Ovary (tissue), 9 donors: Measurements from ENCODE around the gene PRF1. TPM values are rescaled to one million over a fixed set of nuclear protein-coding genes. Genes with fewer than 3 reads are reported as not detected.
"Not testable (repeated sequence)": the region's sequence is repeated elsewhere in the genome, so short reads cannot be mapped to it uniquely, and the experiment has no call there.

Experiments used
- DNase-seq, 5 donors: peaks; one replicate each; pipeline ENCODE4 v3.0.0-alpha.2; 2019 to 2020
- H3K27ac ChIP-seq, 2 donors: fragments of 200-600 bp; one replicate each; pipeline versions ENCODE4 v1.5.1 to v1.8.0; 2019 to 2022
- H3K27me3 ChIP-seq: fragments of 200-600 bp; one replicate; pipeline ENCODE4 v1.8.0; 2022
- H3K36me3 ChIP-seq: fragments of 200-600 bp; sonication (generic); one replicate; pipeline ENCODE4 v1.5.1; 2019
- H3K4me1 ChIP-seq: one replicate; pipeline ENCODE4 v1.8.1; 2013; ENCODE audit warnings: mild to moderate bottlenecking, moderate library complexity; ENCODE audit not compliant: insufficient read depth
- H3K4me3 ChIP-seq: fragments of 200-600 bp; sonication (generic); one replicate; pipeline ENCODE4 v1.5.1; 2017
- H3K9me3 ChIP-seq, 2 donors: fragments of 200-600 bp in 1 of 2; sonication (generic) in 1 of 2; one replicate each; pipeline versions ENCODE4 v1.5.1 to v1.8.1; 2013 to 2019; ENCODE audit warnings: mild to moderate bottlenecking in 1 of 2, moderate library complexity in 1 of 2
- CTCF ChIP-seq, 3 donors: fragments of 450-650 bp in 2 of 3; fragments of 200-600 bp in 1 of 3; IDR thresholded peaks; one replicate each; pipeline versions ENCODE4 v1.5.1 to v1.8.0; 2016 to 2022; ENCODE audit warnings: antibody characterized with exemption in 3 of 3, mild to moderate bottlenecking in 1 of 3
- EP300 ChIP-seq: sonication (generic); formaldehyde crosslinking; IDR thresholded peaks from one replicate; pipeline ENCODE4 v1.6.1; 2017; ENCODE audit warnings: antibody characterized with exemption
- POLR2A ChIP-seq: fragments of 450-650 bp; IDR thresholded peaks from one replicate; pipeline ENCODE4 v1.6.1; 2017; ENCODE audit warnings: antibody characterized with exemption, mild to moderate bottlenecking, moderate library complexity
- WGBS, 3 donors: extraction: QIAGEN DNeasy Blood & Tissue Kit in 1 of 3; methylation state at CpG; one replicate each; pipeline versions ENCODE4 v1.1.5 to v1.1.7; 2013 to 2017; 5-methylcytosine and 5-hydroxymethylcytosine counted together
- intact Hi-C, 4 donors: fragments of 100-400 bp; cut with DNase I; formaldehyde crosslinking; loops; one replicate each; pipeline versions ENCODE4 v1.11.0 to v1.15.1; 2022 to 2023
- polyA plus RNA-seq, 2 donors: library from polyadenylated mRNA; stranded (reverse); fragments of 200-250 nt in 1 of 2; fragments of 350-450 nt in 1 of 2; fragmentation: Illumina TruSeq in 1 of 2; extraction: RNeasy Lipid Tissue Mini Kit (QIAGEN cat#74804) in 1 of 2; gene quantifications; one replicate each; pipeline ENCODE4 v1.2.3, GENCODE V29; 2013 to 2014
- total RNA-seq, 7 donors: library from RNA; depleted of rRNA in 2 of 7; stranded (reverse); fragments of >200 nt in 2 of 7; fragmentation: NEBNext Ultra II Directional in 3 of 7; extraction: Animal tissue kit (Norgen Biotek cat#: 25700) in 3 of 7; gene quantifications; one replicate each; pipeline versions ENCODE4 v1.1.0 to v1.2.4, GENCODE V29; 2016 to 2023
- donor health status: DM: no; HTN: no; CAD: no; lungs with moderate emphysema.
- donor health status: DM: no; HTN: no; CAD: no.
- donor health status: Bipolar disorder and iron deficiency.
- donor health status: DM: yes; HTN: yes; CAD: no.
- donor health status: DM: no; HTN: no; CAD: no.
- donor health status: DM: yes; HTN: yes; CAD: no.

PRF1 gene
- total and polyA plus RNA-seq, 9 donors, result 0.58 to 5.1 (median 1.3) TPM

GRCh38 chr10:70634011-70634410 lies 31.5 kb upstream of the PRF1 start:
- DNase-seq, result no peak
- whole genome bisulfite sequencing, 3 donors, result 62 to 73% (median 62%) methylated on average over 4 of the region's 4 CpGs
- intact Hi-C loops, result no loop called here
- Histone ChIP-seq H3K4me1 (no peaks in the 10 kb centered on the region), H3K27ac (no peak overlapping the region), H3K27me3 (no peaks in the 10 kb centered on the region), H3K9me3 (no peaks in the 10 kb centered on the region), H3K36me3 (no peaks in the 10 kb centered on the region), H3K4me3 (no peak overlapping the region)
- TF ChIP-seq POLR2A (no peak), EP300 (no peak), CTCF (IDR thresholded peaks at IDR 0.05) (no peak)

- H3K9me3 ChIP-seq, H3K4me3 ChIP-seq, H3K27me3 ChIP-seq, H3K4me1 ChIP-seq, H3K27ac ChIP-seq, H3K36me3 ChIP-seq, intact Hi-C loops, DNase-seq: not testable (repeated sequence)
- WGBS, 3 donors, result 65 to 85% (median 73%) methylated on average over 2 to 3 of the region's 6 CpGs
Observed at GRCh38 chr10:70631735-70632134, 29.2 kb upstream of the PRF1 start.

GRCh38 chr10:70629338-70629737 lies 26.8 kb upstream of the PRF1 start:
- Histone ChIP-seq H3K36me3 (no peaks in the 10 kb centered on the region), H3K4me1 (no peaks in the 10 kb centered on the region), H3K27ac (no peak overlapping the region), H3K4me3 (no peak overlapping the region), H3K9me3 (no peaks in the 10 kb centered on the region), H3K27me3 (no peaks in the 10 kb centered on the region)
- TF ChIP-seq POLR2A (no peak), EP300 (no peak), CTCF (IDR thresholded peaks at IDR 0.05) (no peak)
- intact Hi-C loops, result no loop called here
- 70 to 80% (median 74%) methylated on average over 1 of the region's 1 CpG for WGBS, 3 donors
- no peak for DNase-seq

- no peaks in the 10 kb centered on the region for H3K36me3 ChIP-seq
- no peak overlapping the region for H3K27ac ChIP-seq
- DNase-seq, result no peak
- H3K4me1 ChIP-seq, result no peaks in the 10 kb centered on the region
- no peaks in the 10 kb centered on the region for H3K9me3 ChIP-seq
- intact Hi-C loops, result no loop called here
- H3K27me3 ChIP-seq, result no peaks in the 10 kb centered on the region
- no peak overlapping the region for H3K4me3 ChIP-seq
- TF ChIP-seq EP300 (no peak), CTCF (IDR thresholded peaks at IDR 0.05) (no peak), POLR2A (no peak)
Observed at GRCh38 chr10:70626056-70626455, 23.5 kb upstream of the PRF1 start.

GRCh38 chr10:70622981-70623844 lies 20.7 kb upstream of the PRF1 start:
- H3K4me3 ChIP-seq, result no peak overlapping the region
- H3K27me3 ChIP-seq, result no peaks in the 10 kb centered on the region
- peaks cover 0 to 4% of the 10 kb centered on the region in 2 donors for H3K9me3 ChIP-seq
- DNase-seq, result no peak
- H3K36me3 ChIP-seq, result no peaks in the 10 kb centered on the region
- no peaks in the 10 kb centered on the region for H3K4me1 ChIP-seq
- H3K27ac ChIP-seq, result no peak overlapping the region
- 95 to 100% (median 96%) methylated on average over 3 of the region's 3 CpGs for WGBS, 3 donors
- TF ChIP-seq EP300, result no peak
- no peak for TF ChIP-seq CTCF (IDR thresholded peaks at IDR 0.05)
- TF ChIP-seq POLR2A, result no peak
- intact Hi-C loops, result no loop called here
